Right lobe of liver (tissue), 4 donors: ENCODE measurements around the gene LEAP2.

Source experiments
- CTCF ChIP-seq, 4 donors: fragments of 200-600 bp in 3 of 4; fragments of 450-650 bp in 1 of 4; IDR thresholded peaks; one replicate each; pipeline versions ENCODE4 v1.5.1 to v1.8.0; 2016 to 2022; ENCODE audit warnings: antibody characterized with exemption in 4 of 4, mild to moderate bottlenecking in 2 of 4
- POLR2A ChIP-seq: fragments of 450-650 bp; IDR thresholded peaks from one replicate; pipeline ENCODE4 v1.6.1; 2017; ENCODE audit warnings: antibody characterized with exemption, mild to moderate bottlenecking
- donor health status: DM: no; HTN: no; CAD: no.
- donor health status: DM: no; HTN: no; CAD: no.
- donor health status: DM: no; HTN: yes; CAD: no.

- TF ChIP-seq CTCF (IDR thresholded peaks at IDR 0.05), result no peak
- TF ChIP-seq POLR2A, result no peak
Measured at GRCh38 chr5:132828846-132829494, 44.5 kb upstream of the LEAP2 start.
